ENCODE measurements around the gene MUC5AC. TPM values are rescaled to one million over a fixed set of nuclear protein-coding genes. Genes with fewer than 3 reads are reported as not detected.
"Not testable (repeated sequence)": the region's sequence is repeated elsewhere in the genome, so short reads cannot be mapped to it uniquely, and the experiment has no call there.

Gene MUC5AC
- total RNA-seq, 2 experiments from 2014 or later, result not detected

GRCh38 chr11:1246301-1246700 is 88.5 kb downstream of the MUC5AC start:
- H3K9me3 Mint-ChIP-seq, result not testable (repeated sequence)

DNA sequence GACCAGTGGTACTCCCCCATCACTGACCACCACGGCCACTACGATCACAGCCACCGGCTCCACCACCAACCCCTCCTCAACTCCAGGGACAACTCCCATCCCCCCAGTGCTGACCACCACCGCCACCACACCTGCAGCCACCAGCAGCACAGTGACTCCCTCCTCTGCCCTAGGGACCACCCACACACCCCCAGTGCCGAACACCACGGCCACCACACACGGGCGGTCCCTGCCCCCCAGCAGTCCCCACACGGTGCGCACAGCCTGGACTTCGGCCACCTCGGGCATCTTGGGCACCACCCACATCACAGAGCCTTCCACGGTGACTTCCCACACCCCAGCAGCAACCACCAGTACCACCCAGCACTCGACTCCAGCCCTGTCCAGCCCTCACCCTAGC is 89.3 kb downstream of the MUC5AC start:
- DNase-seq; H3K36me3 ChIP-seq (ENCODE audit: insufficient read depth, low read length); H3K4me1 Mint-ChIP-seq (ENCODE audit: low read depth); intact Hi-C loops (cut with DNase I, micrococcal nuclease); H3K27me3 Mint-ChIP-seq; H3K4me3 Mint-ChIP-seq; H3K9me3 Mint-ChIP-seq; H3K27me3 ChIP-seq (ENCODE audit: control insufficient read depth in 1 of 2, insufficient read depth in 2 of 2, low read length in 2 of 2); H3K4me1 ChIP-seq (ENCODE audit: insufficient read depth, low read length); H3K36me3 Mint-ChIP-seq (ENCODE audit: low read depth); H3K4me3 ChIP-seq (ENCODE audit: low read length); CTCF ChIA-PET; H3K27ac Mint-ChIP-seq; POLR2A ChIA-PET; ATAC-seq (ENCODE audit: poor library complexity); H3K27ac ChIP-seq (ENCODE audit: low read depth in 1 of 2, low read length in 2 of 2): not testable (repeated sequence)
- peaks cover 0 to 18% of the 10 kb centered on the region in 2 experiments for H3K9me3 ChIP-seq (ENCODE audit: control insufficient read depth in 1 of 2, insufficient read depth in 1 of 2, low read length in 2 of 2)

More at GRCh38 chr11:1246301-1246700, 88.5 kb downstream of the MUC5AC start:
- peaks cover 0 to 16% of the 10 kb centered on the region in 2 experiments for H3K9me3 ChIP-seq (ENCODE audit: control insufficient read depth in 1 of 2, insufficient read depth in 1 of 2, low read length in 2 of 2)
- DNase-seq; CTCF ChIA-PET; H3K4me3 ChIP-seq (ENCODE audit: low read length); H3K4me3 Mint-ChIP-seq; ATAC-seq (ENCODE audit: poor library complexity); H3K27ac ChIP-seq (ENCODE audit: low read depth in 1 of 2, low read length in 2 of 2); H3K27me3 ChIP-seq (ENCODE audit: control insufficient read depth in 1 of 2, insufficient read depth in 2 of 2, low read length in 2 of 2); intact Hi-C loops (cut with DNase I, micrococcal nuclease); H3K36me3 ChIP-seq (ENCODE audit: insufficient read depth, low read length); H3K27me3 Mint-ChIP-seq; H3K4me1 Mint-ChIP-seq (ENCODE audit: low read depth); H3K4me1 ChIP-seq (ENCODE audit: insufficient read depth, low read length); H3K27ac Mint-ChIP-seq; POLR2A ChIA-PET; H3K36me3 Mint-ChIP-seq (ENCODE audit: low read depth): not testable (repeated sequence)

- H3K27me3 Mint-ChIP-seq; H3K27me3 ChIP-seq (ENCODE audit: control insufficient read depth in 1 of 2, insufficient read depth in 2 of 2, low read length in 2 of 2); H3K4me3 ChIP-seq (ENCODE audit: low read length); ATAC-seq (ENCODE audit: poor library complexity); H3K4me3 Mint-ChIP-seq; H3K36me3 ChIP-seq (ENCODE audit: insufficient read depth, low read length); H3K4me1 ChIP-seq (ENCODE audit: insufficient read depth, low read length); intact Hi-C loops (cut with DNase I, micrococcal nuclease); H3K27ac ChIP-seq (ENCODE audit: low read depth in 1 of 2, low read length in 2 of 2); H3K4me1 Mint-ChIP-seq (ENCODE audit: low read depth); CTCF ChIA-PET; POLR2A ChIA-PET; H3K9me3 Mint-ChIP-seq; H3K36me3 Mint-ChIP-seq (ENCODE audit: low read depth); H3K27ac Mint-ChIP-seq; DNase-seq: not testable (repeated sequence)
- peaks cover 0 to 17% of the 10 kb centered on the region in 2 experiments for H3K9me3 ChIP-seq (ENCODE audit: control insufficient read depth in 1 of 2, insufficient read depth in 1 of 2, low read length in 2 of 2)
Measured at GRCh38 chr11:1248951-1249350, 91.2 kb downstream of the MUC5AC start.

- POLR2A ChIA-PET, result not testable (repeated sequence)
Measured at GRCh38 chr11:1250411-1250810, 92.7 kb downstream of the MUC5AC start.

More at GRCh38 chr11:1250411-1250810, 92.7 kb downstream of the MUC5AC start:
- H3K36me3 ChIP-seq (ENCODE audit: insufficient read depth, low read length); CTCF ChIA-PET; H3K4me1 ChIP-seq (ENCODE audit: insufficient read depth, low read length); H3K27me3 ChIP-seq (ENCODE audit: control insufficient read depth in 1 of 2, insufficient read depth in 2 of 2, low read length in 2 of 2); H3K27me3 Mint-ChIP-seq; H3K36me3 Mint-ChIP-seq (ENCODE audit: low read depth); intact Hi-C loops (cut with DNase I, micrococcal nuclease); H3K27ac ChIP-seq (ENCODE audit: low read depth in 1 of 2, low read length in 2 of 2); DNase-seq; H3K9me3 Mint-ChIP-seq; ATAC-seq (ENCODE audit: poor library complexity); H3K4me1 Mint-ChIP-seq (ENCODE audit: low read depth); H3K27ac Mint-ChIP-seq; H3K4me3 Mint-ChIP-seq; H3K4me3 ChIP-seq (ENCODE audit: low read length): not testable (repeated sequence)
- peaks cover 0 to 17% of the 10 kb centered on the region in 2 experiments for H3K9me3 ChIP-seq (ENCODE audit: control insufficient read depth in 1 of 2, insufficient read depth in 1 of 2, low read length in 2 of 2)

Other genes starting within 250 kb of the MUC5AC start
- 10 to 100 TPM; 17.1 to 22.8 TPM for gene CHID1, start 247.1 kb upstream of the MUC5AC start, total RNA-seq
- gene AP2A2, start 232.1 kb upstream of the MUC5AC start, total RNA-seq, result 10 to 100 TPM; 45.9 to 46.6 TPM
- not detected for gene MUC6, start 121.2 kb upstream of the MUC5AC start, total RNA-seq
- gene MUC2, start 83.1 kb upstream of the MUC5AC start, total RNA-seq, result not detected
- not detected for gene MUC5B, start 65.1 kb downstream of the MUC5AC start, total RNA-seq
- 10 to 100 TPM; 38.9 to 41.0 TPM for gene TOLLIP, start 151.7 kb downstream of the MUC5AC start, total RNA-seq
- gene BRSK2, start 232.0 kb downstream of the MUC5AC start, total RNA-seq, result under 1 TPM; 0.22 to 0.55 TPM